Measurements from ENCODE around the gene CACNA2D3.

The CACNA2D3 gene

DNA sequence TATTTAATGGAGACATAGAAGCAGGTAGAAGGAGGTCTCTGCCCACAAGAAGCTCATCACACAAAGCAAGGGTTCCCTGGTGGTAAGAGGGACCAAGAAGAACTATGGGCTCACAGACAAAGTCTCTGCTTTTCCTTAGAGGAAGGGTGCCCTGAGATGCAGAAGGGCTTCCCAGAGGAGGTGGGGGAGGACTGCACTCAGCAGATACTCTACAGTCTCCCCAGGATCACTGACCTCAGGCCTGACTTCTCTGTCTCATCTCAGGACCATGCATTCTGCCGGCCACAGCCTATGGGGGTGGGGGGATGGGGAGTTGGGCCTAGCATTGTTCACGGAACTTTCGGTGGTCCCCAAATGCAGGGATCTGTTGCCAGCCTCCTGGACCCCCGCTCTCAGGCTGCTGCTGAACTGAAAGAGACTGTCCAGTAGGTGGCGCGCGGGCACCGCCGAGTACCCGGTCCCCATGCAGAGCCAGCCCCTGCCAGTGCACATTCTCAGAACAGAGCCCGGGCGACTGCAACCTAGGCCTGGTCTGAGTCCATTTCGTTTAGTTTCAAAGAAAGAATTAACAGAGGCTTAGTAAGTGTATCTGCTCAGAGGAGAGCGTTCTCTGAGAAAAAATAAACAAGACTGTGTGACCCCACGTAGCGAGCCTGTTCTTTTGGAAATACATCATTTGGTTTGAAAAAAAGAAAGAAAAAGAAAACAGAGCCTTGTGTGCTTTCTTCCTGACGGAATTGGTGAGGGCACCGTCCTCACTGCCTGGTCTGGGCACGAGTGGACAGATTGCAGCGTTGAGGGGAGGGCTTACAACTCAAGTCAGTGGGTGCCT, 731.4 kb downstream of the CACNA2D3 start:
- Mint-ChIP-seq H3K9me3 (no peaks in the 10 kb centered on the region), H3K27me3 (peaks cover 7% of the 10 kb centered on the region), H3K36me3 (ENCODE audit: low read depth) (no peaks in the 10 kb centered on the region), H3K4me1 (ENCODE audit: low read depth) (no peaks in the 10 kb centered on the region), H3K4me3 (no peak overlapping the region), H3K27ac (no peak overlapping the region)
- intact Hi-C loops (cut with micrococcal nuclease) = loop anchor here (1.0 to 10.0 kb wide), 3 partner anchors 327 to 1398 kb away; no protein-coding TSS in a partner anchor

DNA sequence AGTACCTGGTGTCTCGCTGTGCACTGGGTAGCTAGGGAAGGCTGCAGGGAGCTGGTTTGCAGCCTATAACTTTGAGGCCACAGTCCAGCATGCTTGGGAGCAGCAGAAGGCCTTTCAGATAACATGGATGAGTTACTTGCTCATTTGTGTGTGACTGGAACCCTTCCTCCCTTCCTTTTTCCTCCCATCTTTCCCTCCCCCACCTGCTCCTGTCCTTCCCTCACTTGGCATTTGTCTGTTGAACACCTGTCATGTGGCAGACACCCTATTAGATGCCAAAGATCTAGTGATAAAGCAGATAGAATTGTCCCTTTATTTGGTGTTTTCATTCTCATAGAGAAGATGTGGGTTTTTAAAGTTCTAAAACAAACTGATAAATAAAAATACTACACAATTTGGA, 733.9 kb downstream of the CACNA2D3 start:
- H3K4me3 Mint-ChIP-seq = no peak overlapping the region
- intact Hi-C loops (cut with micrococcal nuclease) = loop anchor here (10.0 kb wide), 1 partner anchor 869 kb away; no protein-coding TSS in a partner anchor
- H3K27ac Mint-ChIP-seq = no peak overlapping the region
- no peaks in the 10 kb centered on the region for H3K9me3 Mint-ChIP-seq
- peaks cover 8% of the 10 kb centered on the region for H3K27me3 Mint-ChIP-seq
- H3K4me1 Mint-ChIP-seq (ENCODE audit: low read depth) = no peaks in the 10 kb centered on the region
- no peaks in the 10 kb centered on the region for H3K36me3 Mint-ChIP-seq (ENCODE audit: low read depth)

DNA sequence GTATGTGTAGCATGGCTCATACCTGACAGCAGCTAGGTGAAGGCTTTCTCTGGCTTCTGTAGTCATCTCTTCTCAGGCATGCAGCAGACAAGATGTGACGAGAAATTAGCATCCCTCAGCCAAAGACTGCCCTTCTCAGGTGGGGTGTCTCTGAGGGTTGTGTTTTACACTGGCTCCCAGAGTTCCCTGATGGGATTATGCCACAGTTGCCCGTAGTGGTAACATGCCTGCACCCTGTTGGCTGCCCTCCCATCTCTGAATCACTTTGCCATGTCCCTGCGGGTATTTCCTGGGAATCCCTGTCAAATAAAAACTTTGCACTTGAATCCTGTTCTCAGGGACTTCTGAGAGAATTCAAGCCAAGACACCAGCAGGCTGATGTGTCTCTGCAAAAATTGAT, 735.0 kb downstream of the CACNA2D3 start:
- Mint-ChIP-seq H3K9me3 (no peaks in the 10 kb centered on the region), H3K27ac (no peak overlapping the region), H3K36me3 (ENCODE audit: low read depth) (no peaks in the 10 kb centered on the region), H3K27me3 (peaks cover 8% of the 10 kb centered on the region), H3K4me1 (ENCODE audit: low read depth) (no peaks in the 10 kb centered on the region), H3K4me3 (no peak overlapping the region)
- intact Hi-C loops (cut with micrococcal nuclease) = loop anchor here (10.0 kb wide), 1 partner anchor 867 kb away; no protein-coding TSS in a partner anchor

DNA sequence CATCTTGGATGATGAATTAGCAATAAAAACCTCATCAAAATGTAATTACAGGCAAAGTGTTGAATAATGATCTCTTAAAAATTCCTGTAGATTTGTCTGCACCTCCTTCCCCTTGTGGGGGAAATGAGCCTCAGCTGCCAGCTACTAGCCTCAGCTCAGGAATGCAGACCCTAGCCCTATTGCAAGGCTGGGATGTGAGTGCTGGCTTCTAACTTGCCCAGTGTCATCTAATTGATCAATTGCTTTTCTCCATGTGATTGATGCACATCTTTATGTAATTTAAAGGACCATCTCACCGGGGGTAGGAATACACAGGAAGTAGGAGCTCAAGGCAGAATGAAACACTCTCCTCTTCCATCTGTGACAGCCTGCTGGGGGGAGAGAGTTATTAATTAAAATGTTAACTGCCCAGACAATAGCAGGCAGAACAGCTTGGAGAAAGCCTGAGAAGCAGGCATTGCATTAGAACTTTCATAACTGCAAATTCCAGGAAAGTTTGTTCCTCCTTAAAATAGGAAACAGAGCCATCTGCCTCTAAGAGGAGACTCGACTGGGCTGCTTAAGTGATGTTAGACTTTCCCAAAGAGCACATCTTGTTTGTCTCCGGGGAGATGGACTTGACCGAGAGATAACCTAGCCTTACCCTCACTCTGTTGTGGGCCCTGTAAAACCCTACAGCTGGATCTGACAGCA, 735.9 kb downstream of the CACNA2D3 start:
- Mint-ChIP-seq H3K4me1 (ENCODE audit: low read depth) (no peaks in the 10 kb centered on the region), H3K27me3 (peaks cover 8% of the 10 kb centered on the region), H3K36me3 (ENCODE audit: low read depth) (no peaks in the 10 kb centered on the region), H3K4me3 (no peak overlapping the region), H3K27ac (no peak overlapping the region), H3K9me3 (no peaks in the 10 kb centered on the region)
- intact Hi-C loops (cut with micrococcal nuclease) = loop anchor here (10.0 kb wide), 1 partner anchor 867 kb away; no protein-coding TSS in a partner anchor

DNA sequence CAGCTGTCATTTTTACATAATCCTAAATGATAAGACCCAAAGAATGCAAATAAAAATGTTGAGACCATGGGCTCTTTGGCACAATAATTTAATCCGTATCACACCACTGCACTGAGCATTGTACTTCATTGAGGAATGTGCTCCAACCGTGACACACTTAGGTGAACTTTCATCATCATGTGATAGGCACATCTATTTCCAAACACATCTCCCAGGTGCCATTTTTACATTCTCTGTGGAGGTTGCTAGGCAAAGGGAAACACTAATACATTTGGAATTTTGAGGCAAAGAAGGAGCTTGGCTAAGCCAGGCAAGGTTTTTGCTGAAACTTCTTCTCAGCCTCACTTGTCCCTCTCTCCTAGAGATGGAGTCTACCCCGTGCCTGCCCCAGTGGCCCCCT, 736.8 kb downstream of the CACNA2D3 start:
- Mint-ChIP-seq H3K4me3 (no peak overlapping the region), H3K27me3 (peaks cover 8% of the 10 kb centered on the region), H3K36me3 (ENCODE audit: low read depth) (no peaks in the 10 kb centered on the region), H3K27ac (no peak overlapping the region), H3K4me1 (ENCODE audit: low read depth) (no peaks in the 10 kb centered on the region), H3K9me3 (no peaks in the 10 kb centered on the region)
- intact Hi-C loops (cut with micrococcal nuclease) = loop anchor here (10.0 kb wide), 1 partner anchor 866 kb away; no protein-coding TSS in a partner anchor

DNA sequence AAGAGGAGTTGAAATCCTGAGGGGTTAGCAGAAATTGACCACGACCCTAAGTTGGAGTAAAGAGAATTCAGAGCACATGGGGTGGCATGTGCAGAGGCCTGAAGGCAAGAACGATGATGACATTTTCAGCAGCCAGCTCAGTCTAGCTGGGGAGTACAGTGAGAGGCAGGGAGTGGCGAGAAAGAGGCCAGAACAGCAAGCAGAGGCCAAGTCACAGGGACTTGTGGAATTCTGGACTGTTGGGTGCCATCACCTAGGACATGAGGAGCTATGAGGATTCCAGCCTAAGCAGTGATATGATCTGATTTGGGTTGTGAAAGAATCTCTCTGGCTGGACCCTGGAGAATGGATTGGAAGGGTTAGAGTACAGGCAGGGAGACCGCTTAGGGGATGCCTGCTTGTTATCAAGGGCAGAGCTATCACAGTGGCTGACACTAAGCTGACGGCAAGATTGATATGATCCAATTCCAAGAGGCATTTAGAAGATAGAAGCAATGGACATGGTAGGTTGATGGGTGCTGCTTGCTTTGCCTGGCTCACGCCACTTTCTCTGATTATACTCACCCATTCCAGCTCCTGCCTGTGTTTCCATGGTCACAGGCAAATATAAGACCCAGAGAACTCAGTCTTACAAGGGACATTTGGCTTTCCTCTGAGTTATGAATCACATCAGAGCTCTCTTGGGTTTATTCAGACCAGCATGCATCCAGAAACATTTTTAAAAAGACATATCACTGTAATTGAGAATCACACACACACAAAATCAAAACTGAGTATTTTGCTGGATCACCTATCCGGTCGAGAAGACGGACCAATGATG, 739.1 kb downstream of the CACNA2D3 start:
- H3K4me3 Mint-ChIP-seq = no peak overlapping the region
- H3K36me3 Mint-ChIP-seq (ENCODE audit: low read depth) = no peaks in the 10 kb centered on the region
- no peaks in the 10 kb centered on the region for H3K4me1 Mint-ChIP-seq (ENCODE audit: low read depth)
- peaks cover 4% of the 10 kb centered on the region for H3K27me3 Mint-ChIP-seq
- no peak overlapping the region for H3K27ac Mint-ChIP-seq
- H3K9me3 Mint-ChIP-seq = no peaks in the 10 kb centered on the region
- intact Hi-C loops (cut with micrococcal nuclease) = no loop called here

DNA sequence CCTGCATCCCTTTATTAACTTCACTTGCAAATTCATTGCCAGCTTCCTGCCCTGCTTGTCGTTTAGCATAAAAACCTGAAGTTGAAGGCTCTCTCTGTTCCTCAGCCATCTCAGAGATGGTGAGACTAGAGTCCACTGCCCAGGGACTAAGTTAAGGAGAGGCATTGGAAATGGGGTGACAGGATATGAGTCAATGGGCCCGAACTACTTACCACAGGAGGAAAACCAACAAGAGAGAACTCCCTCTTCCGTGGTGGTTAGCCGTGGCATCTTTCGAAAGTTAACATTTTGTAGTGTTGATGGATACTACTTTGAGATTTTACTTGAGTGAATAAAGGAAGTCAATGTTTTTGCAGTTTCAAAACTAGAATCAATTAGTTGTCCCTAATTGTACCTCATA, 740.2 kb downstream of the CACNA2D3 start:
- Mint-ChIP-seq H3K9me3 (no peaks in the 10 kb centered on the region), H3K4me1 (ENCODE audit: low read depth) (no peaks in the 10 kb centered on the region), H3K27ac (no peak overlapping the region), H3K27me3 (peaks cover 3% of the 10 kb centered on the region), H3K36me3 (ENCODE audit: low read depth) (no peaks in the 10 kb centered on the region), H3K4me3 (no peak overlapping the region)
- intact Hi-C loops (cut with micrococcal nuclease) = no loop called here

DNA sequence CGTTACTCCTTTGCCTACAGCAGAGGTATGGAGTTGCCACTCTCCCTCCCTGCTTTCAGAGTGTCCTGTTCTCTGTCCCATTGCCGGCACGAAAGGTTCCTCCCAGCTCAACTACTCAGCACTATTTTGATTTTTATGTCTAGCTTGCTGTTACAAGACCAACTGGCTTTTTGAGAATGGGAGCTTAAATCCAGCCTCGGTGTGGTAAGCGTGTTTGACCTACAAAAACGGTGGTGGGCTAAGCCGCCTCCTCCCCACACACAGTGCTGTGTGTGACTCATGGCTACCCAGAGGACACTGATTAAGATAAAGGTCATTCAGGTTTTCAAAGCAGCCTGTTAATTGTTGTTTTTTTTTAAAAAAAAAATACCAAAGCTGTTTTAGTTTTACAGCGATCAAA, 741.0 kb downstream of the CACNA2D3 start:
- no peaks in the 10 kb centered on the region for H3K4me1 Mint-ChIP-seq (ENCODE audit: low read depth)
- H3K9me3 Mint-ChIP-seq = no peaks in the 10 kb centered on the region
- intact Hi-C loops (cut with micrococcal nuclease) = no loop called here
- H3K27me3 Mint-ChIP-seq = peaks cover 3% of the 10 kb centered on the region
- H3K4me3 Mint-ChIP-seq = no peak overlapping the region
- H3K27ac Mint-ChIP-seq = no peak overlapping the region
- no peaks in the 10 kb centered on the region for H3K36me3 Mint-ChIP-seq (ENCODE audit: low read depth)

DNA sequence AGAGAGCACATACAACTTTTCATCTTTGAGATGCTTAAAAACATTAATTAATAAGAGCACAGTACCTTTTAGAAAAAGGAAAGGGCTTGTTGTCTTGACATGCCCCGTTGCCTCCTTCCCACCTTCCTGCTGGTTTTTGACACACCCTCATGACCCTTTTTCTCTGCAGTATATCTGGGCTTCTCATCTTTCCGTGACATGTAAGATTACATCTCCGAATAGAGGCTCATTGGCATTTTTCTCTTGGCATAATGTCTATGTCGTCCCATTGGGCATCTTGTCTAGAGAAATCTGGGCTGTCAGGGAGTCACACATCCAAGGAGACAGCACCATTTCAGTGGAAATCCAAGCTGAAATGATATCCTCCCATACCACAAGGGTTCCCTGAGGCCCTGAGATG, 741.4 kb downstream of the CACNA2D3 start:
- Mint-ChIP-seq H3K9me3 (no peaks in the 10 kb centered on the region), H3K27ac (no peak overlapping the region), H3K4me3 (no peak overlapping the region), H3K27me3 (peaks cover 3% of the 10 kb centered on the region), H3K4me1 (ENCODE audit: low read depth) (no peaks in the 10 kb centered on the region), H3K36me3 (ENCODE audit: low read depth) (no peaks in the 10 kb centered on the region)
- intact Hi-C loops (cut with micrococcal nuclease) = no loop called here

DNA sequence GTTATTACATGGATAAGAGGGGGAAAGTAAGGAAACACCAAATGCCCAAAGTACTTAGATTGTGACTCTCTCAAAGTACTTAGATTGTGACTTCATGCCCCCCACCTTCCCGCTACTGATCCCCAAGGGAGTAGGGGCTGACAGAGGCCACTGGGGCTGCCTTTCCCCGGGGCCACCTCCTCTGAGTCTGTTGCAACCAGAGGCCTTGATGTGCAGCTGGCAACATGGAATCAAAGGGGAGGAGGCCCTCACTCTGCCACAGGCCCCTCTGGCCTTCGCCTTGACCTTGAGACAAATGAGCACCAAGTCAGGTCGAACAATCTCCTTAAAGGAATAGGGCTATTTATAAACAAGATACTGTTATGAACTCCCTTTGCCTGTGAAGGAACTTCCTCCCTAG, 743.0 kb downstream of the CACNA2D3 start:
- intact Hi-C loops (cut with micrococcal nuclease) = no loop called here
- no peak overlapping the region for H3K4me3 Mint-ChIP-seq
- H3K9me3 Mint-ChIP-seq = no peaks in the 10 kb centered on the region
- H3K36me3 Mint-ChIP-seq (ENCODE audit: low read depth) = no peaks in the 10 kb centered on the region
- H3K27ac Mint-ChIP-seq = no peak overlapping the region
- H3K27me3 Mint-ChIP-seq = peaks cover 3% of the 10 kb centered on the region
- H3K4me1 Mint-ChIP-seq (ENCODE audit: low read depth) = no peaks in the 10 kb centered on the region

DNA sequence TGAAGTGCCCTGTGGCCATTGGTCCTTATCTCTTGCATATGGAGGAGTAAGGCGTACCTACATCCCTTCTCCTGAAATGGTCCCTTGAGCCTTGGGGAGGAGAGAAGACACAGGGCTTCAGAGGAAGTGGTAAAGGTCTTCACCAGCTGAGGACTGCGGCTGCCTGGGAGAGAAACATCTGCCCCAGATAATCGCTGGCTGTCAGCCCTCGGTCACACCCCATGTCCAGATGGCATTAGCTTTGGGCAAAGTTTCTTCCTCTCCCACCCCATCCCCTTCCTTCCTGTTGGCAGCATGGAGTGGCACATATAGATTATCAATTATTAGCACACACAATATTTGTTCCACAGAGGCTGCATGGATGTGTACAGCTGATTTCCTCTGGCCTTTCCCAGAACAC, 743.9 kb downstream of the CACNA2D3 start:
- H3K9me3 Mint-ChIP-seq = no peaks in the 10 kb centered on the region
- H3K27me3 Mint-ChIP-seq = no peaks in the 10 kb centered on the region
- H3K4me3 Mint-ChIP-seq = no peak overlapping the region
- no peak overlapping the region for H3K27ac Mint-ChIP-seq
- H3K4me1 Mint-ChIP-seq (ENCODE audit: low read depth) = no peaks in the 10 kb centered on the region
- H3K36me3 Mint-ChIP-seq (ENCODE audit: low read depth) = no peaks in the 10 kb centered on the region
- intact Hi-C loops (cut with micrococcal nuclease) = no loop called here

DNA sequence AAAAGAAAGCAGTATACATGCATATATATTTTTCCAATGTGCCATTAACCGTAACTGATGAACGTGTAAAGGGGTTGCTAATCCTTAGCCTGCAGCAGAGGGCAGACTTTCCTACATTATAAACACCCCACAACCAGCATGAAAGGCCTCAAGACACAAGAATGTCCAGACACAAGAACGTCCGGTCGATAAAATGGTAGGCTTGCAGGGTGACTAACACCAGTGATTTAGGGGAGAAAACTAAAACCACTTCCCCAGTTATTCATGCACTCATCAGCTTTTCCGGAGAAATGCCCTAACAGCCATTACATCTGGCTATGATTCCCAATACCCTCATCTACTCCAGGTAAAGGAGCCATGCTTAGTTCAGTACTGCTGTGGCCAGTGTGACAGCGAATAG, 748.1 kb downstream of the CACNA2D3 start:
- Mint-ChIP-seq H3K9me3 (no peaks in the 10 kb centered on the region), H3K4me1 (ENCODE audit: low read depth) (no peaks in the 10 kb centered on the region), H3K27me3 (peaks cover 5% of the 10 kb centered on the region), H3K4me3 (no peak overlapping the region), H3K36me3 (ENCODE audit: low read depth) (no peaks in the 10 kb centered on the region), H3K27ac (no peak overlapping the region)
- intact Hi-C loops (cut with micrococcal nuclease) = no loop called here

DNA sequence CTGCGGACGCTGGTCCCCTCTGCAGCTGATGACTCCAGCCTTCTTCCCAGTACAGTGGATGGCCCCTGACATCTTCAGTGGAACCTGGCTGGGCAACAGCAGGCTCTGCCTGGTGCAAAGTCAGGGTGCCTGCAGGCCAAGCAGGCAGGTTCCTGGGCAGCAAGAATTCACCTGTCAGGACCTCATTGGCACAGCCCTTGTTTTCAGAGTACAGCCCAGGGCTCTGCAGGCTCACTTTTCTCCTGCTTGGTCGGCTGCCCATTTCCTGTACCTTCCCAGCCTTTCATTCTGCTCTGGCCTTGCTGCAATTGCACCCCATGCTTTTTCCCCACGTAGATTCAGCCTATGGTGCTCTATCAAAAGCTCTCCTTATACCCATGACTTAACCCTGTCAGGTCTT, 749.5 kb downstream of the CACNA2D3 start:
- H3K4me3 Mint-ChIP-seq = no peak overlapping the region
- intact Hi-C loops (cut with micrococcal nuclease) = no loop called here
- H3K27ac Mint-ChIP-seq = no peak overlapping the region
- no peaks in the 10 kb centered on the region for H3K9me3 Mint-ChIP-seq
- H3K36me3 Mint-ChIP-seq (ENCODE audit: low read depth) = no peaks in the 10 kb centered on the region
- no peaks in the 10 kb centered on the region for H3K4me1 Mint-ChIP-seq (ENCODE audit: low read depth)
- H3K27me3 Mint-ChIP-seq = peaks cover 7% of the 10 kb centered on the region

Data from dendritic cell treated with granulocyte-macrophage colony-stimulating factor and Interleukin-4, amounts not matched to agents 40 ng/mL and 50 ng/mL, for 4 days (primary cell).